Bronchial epithelial cell (primary cell): Measurements from ENCODE around the gene MYCL. TPM values are rescaled to one million over a fixed set of nuclear protein-coding genes. Genes with fewer than 3 reads are reported as not detected.
A peak's percentile ranks its signal among the peaks of the same experiment; 100 is the strongest.

Experiments used
- DNase-seq: peaks from one replicate; pipeline ENCODE4 v3.0.0-alpha.2; 2010; ENCODE audit warnings: low read depth
- FAIRE-seq: peaks from 2 replicates; lab custom pipeline; 2011; peaks lifted over from hg19 to GRCh38; lab: Jason Lieb, UNC
- H3K27me3 ChIP-seq: 2 replicates; pipeline ENCODE4 v1.5.1; 2011; ENCODE audit warnings: low read length; ENCODE audit not compliant: control insufficient read depth, insufficient read depth
- H3K36me3 ChIP-seq: 2 replicates; pipeline ENCODE4 v1.5.1; 2011; ENCODE audit warnings: low read length; ENCODE audit not compliant: control insufficient read depth, insufficient read depth
- H3K4me3 ChIP-seq: 2 replicates; pipeline ENCODE4 v1.5.1; 2011; ENCODE audit warnings: mild to moderate bottlenecking, low read depth, low read length, control low read depth
- total RNA-seq: library from RNA; depleted of rRNA; stranded (reverse); fragments of >200 nt; gene quantifications from 2 replicates; pipeline ENCODE4 v1.2.1, GENCODE V29; 2014
- TF ChIP-seq, protein P1 (sequence below): IDR thresholded peaks from 2 replicates; pipeline ENCODE4 v1.5.1; 2011; ENCODE audit warnings: mild to moderate bottlenecking, moderate library complexity, low read length, control low read depth, inconsistent platforms; ENCODE audit not compliant: insufficient read depth, severe bottlenecking

The MYCL gene
- total RNA-seq, 1 donor from 2014 or later = 7.9 TPM

GRCh38 chr1:39933956-39934941 is 32.5 kb upstream of the MYCL start:
- no peaks in the 10 kb centered on the region for H3K27me3 ChIP-seq
- TF ChIP-seq, protein P1, sequence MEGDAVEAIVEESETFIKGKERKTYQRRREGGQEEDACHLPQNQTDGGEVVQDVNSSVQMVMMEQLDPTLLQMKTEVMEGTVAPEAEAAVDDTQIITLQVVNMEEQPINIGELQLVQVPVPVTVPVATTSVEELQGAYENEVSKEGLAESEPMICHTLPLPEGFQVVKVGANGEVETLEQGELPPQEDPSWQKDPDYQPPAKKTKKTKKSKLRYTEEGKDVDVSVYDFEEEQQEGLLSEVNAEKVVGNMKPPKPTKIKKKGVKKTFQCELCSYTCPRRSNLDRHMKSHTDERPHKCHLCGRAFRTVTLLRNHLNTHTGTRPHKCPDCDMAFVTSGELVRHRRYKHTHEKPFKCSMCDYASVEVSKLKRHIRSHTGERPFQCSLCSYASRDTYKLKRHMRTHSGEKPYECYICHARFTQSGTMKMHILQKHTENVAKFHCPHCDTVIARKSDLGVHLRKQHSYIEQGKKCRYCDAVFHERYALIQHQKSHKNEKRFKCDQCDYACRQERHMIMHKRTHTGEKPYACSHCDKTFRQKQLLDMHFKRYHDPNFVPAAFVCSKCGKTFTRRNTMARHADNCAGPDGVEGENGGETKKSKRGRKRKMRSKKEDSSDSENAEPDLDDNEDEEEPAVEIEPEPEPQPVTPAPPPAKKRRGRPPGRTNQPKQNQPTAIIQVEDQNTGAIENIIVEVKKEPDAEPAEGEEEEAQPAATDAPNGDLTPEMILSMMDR = no peak
- FAIRE-seq = peak; percentile 98
- H3K36me3 ChIP-seq = no peaks in the 10 kb centered on the region
- DNase-seq = peak; percentile 98
- H3K4me3 ChIP-seq = no peak overlapping the region

GRCh38 chr1:39928809-39929587 is 27.3 kb upstream of the MYCL start:
- no peak for DNase-seq
- no peaks in the 10 kb centered on the region for H3K36me3 ChIP-seq
- TF ChIP-seq, protein P1 = no peak
- H3K27me3 ChIP-seq = no peaks in the 10 kb centered on the region
- no peak for FAIRE-seq
- no peak overlapping the region for H3K4me3 ChIP-seq

DNA sequence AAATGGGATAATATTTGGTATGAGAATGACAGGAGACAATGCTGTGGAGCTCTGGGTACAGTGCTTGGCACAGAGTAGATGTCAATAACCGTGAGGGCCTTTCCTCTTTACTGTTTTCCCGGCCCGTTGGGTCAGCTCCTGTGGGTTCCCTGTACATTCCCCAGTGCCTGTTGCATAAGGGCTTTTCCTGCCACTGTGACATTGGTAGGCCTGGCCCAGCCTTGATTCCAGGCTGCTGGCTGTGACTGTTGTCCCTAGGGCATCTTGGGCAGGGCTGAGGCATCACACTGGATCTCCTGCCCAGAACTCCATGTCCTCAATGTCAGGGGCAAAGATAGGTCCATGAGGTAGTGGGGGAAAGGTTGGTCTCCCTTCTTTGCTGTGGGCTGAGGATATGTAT is 25.8 kb upstream of the MYCL start:
- H3K4me3 ChIP-seq = no peak overlapping the region
- TF ChIP-seq, protein P1 = no peak
- FAIRE-seq (no peak), DNase-seq (peak; percentile 25)
- no peaks in the 10 kb centered on the region for H3K27me3 ChIP-seq
- no peaks in the 10 kb centered on the region for H3K36me3 ChIP-seq

DNA sequence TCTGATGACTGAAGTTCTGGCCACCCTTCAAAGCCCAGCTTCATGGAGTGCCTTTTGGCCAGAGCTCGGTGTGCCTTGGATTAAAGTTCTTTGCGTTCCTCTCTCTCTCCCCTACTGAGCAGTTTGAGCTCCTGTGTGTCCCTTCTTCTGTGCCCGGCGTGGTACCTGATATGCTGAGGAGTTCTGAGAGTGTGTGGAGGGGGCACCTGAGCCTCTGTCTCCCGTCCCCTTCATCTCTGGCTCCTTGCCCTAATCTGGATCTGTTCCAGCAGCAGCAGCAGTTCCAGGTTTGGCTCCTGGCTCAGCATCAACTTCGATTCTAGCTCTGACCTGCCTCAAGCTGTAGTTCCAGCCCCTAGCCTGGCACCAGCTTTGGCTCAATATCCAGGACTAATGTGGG is 25.1 kb upstream of the MYCL start:
- FAIRE-seq (no peak), DNase-seq (peak; percentile 26)
- H3K4me3 ChIP-seq = no peak overlapping the region
- no peaks in the 10 kb centered on the region for H3K36me3 ChIP-seq
- H3K27me3 ChIP-seq = no peaks in the 10 kb centered on the region
- TF ChIP-seq, protein P1 = no peak

DNA sequence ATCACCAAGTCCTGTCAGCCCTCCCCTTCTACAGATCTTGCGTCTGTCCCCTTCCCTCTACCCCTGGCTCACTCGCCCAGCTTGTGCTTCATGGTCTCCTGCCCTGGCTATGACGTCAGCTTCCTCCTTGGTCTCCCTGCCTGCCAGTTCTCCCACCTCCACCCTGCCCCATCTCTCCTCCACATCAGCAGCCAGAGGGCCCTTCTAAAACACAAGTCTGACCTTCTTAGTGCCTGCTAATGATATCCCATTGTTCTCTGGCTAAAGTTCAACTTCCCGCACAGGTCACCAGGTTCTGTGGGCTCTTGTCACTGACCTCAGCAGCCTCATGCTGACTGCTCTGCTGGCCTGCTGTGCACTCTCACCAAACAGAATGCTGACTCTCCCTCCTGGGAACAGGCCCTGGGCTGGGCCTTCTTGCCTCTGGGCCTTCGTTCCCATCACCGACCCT is 24.7 kb upstream of the MYCL start:
- no peak for FAIRE-seq
- no peaks in the 10 kb centered on the region for H3K36me3 ChIP-seq
- H3K27me3 ChIP-seq = no peaks in the 10 kb centered on the region
- TF ChIP-seq, protein P1 = no peak
- peak; percentile 54 for DNase-seq
- no peak overlapping the region for H3K4me3 ChIP-seq
